ENCODE measurements around the gene RPRD1A. TPM values are rescaled to one million over a fixed set of nuclear protein-coding genes. Genes with fewer than 3 reads are reported as not detected.
"Not testable (repeated sequence)": the region's sequence is repeated elsewhere in the genome, so short reads cannot be mapped to it uniquely, and the experiment has no call there.

RPRD1A gene
- total RNA-seq, 3 donors from 2014 or later: 51.5 to 76.8 (median 59.3) TPM

GRCh38 chr18:36088256-36088655 is 20.9 kb upstream of the RPRD1A start:
- intact Hi-C loops (cut with DNase I; ENCODE audit: low total_unique reads): no loop called here
- no peak for DNase-seq (ENCODE audit: low spot score in 2 of 2)
- TF ChIP-seq CTCF (IDR thresholded peaks at IDR 0.05): no peak
- TF ChIP-seq POLR2AphosphoS5 (IDR thresholded peaks at IDR 0.05): no peak
- TF ChIP-seq POLR2A (IDR thresholded peaks at IDR 0.05): no peak

GRCh38 chr18:36086186-36086585 is 18.8 kb upstream of the RPRD1A start:
- H3K36me3 ChIP-seq: no peaks in the 10 kb centered on the region
- TF ChIP-seq POLR2A (IDR thresholded peaks at IDR 0.05) (no peak), CTCF (IDR thresholded peaks at IDR 0.05) (no peak), POLR2AphosphoS5 (IDR thresholded peaks at IDR 0.05) (no peak)
- intact Hi-C loops (cut with DNase I; ENCODE audit: low total_unique reads): no loop called here
- H3K9me3 ChIP-seq: no peaks in the 10 kb centered on the region
- no peak for DNase-seq (ENCODE audit: low spot score in 2 of 2)
- H3K4me1 ChIP-seq: no peaks in the 10 kb centered on the region
- H3K27me3 ChIP-seq: peaks cover 0 to 3% of the 10 kb centered on the region in 2 donors
- H3K27ac ChIP-seq: no peak overlapping the region
- no peak overlapping the region for H3K4me3 ChIP-seq

More at GRCh38 chr18:36088256-36088655, 20.9 kb upstream of the RPRD1A start:
- H3K4me1 ChIP-seq: no peaks in the 10 kb centered on the region
- no peaks in the 10 kb centered on the region for H3K9me3 ChIP-seq
- peaks cover 0 to 3% of the 10 kb centered on the region in 2 donors for H3K27me3 ChIP-seq
- no peaks in the 10 kb centered on the region for H3K36me3 ChIP-seq
- no peak overlapping the region for H3K4me3 ChIP-seq
- no peak overlapping the region for H3K27ac ChIP-seq

GRCh38 chr18:36085195-36085594 is 17.8 kb upstream of the RPRD1A start:
- no peak for DNase-seq (ENCODE audit: low spot score in 2 of 2)
- TF ChIP-seq CTCF (IDR thresholded peaks at IDR 0.05) (no peak), POLR2A (IDR thresholded peaks at IDR 0.05) (no peak), POLR2AphosphoS5 (IDR thresholded peaks at IDR 0.05) (no peak)
- Histone ChIP-seq H3K9me3 (no peaks in the 10 kb centered on the region), H3K4me3 (no peak overlapping the region), H3K27me3 (peaks cover 0 to 3% of the 10 kb centered on the region in 2 donors), H3K36me3 (no peaks in the 10 kb centered on the region), H3K27ac (no peak overlapping the region), H3K4me1 (no peaks in the 10 kb centered on the region)
- intact Hi-C loops (cut with DNase I; ENCODE audit: low total_unique reads): no loop called here

- no peak for DNase-seq (ENCODE audit: low spot score in 2 of 2)
- Histone ChIP-seq H3K27ac (no peak overlapping the region), H3K9me3 (no peaks in the 10 kb centered on the region), H3K4me1 (no peaks in the 10 kb centered on the region), H3K36me3 (no peaks in the 10 kb centered on the region), H3K4me3 (no peak overlapping the region), H3K27me3 (peaks cover 0 to 3% of the 10 kb centered on the region in 2 donors)
- intact Hi-C loops (cut with DNase I; ENCODE audit: low total_unique reads): no loop called here
- TF ChIP-seq POLR2A (IDR thresholded peaks at IDR 0.05): no peak
- no peak for TF ChIP-seq POLR2AphosphoS5 (IDR thresholded peaks at IDR 0.05)
- TF ChIP-seq CTCF (IDR thresholded peaks at IDR 0.05): no peak
Measured at GRCh38 chr18:36083729-36084128, 16.4 kb upstream of the RPRD1A start.

- DNase-seq (ENCODE audit: low spot score in 2 of 2); H3K36me3 ChIP-seq; H3K9me3 ChIP-seq; H3K4me1 ChIP-seq; intact Hi-C loops (cut with DNase I; ENCODE audit: low total_unique reads); H3K27ac ChIP-seq; H3K4me3 ChIP-seq; H3K27me3 ChIP-seq: not testable (repeated sequence)
Measured at GRCh38 chr18:36081118-36081517, 13.8 kb upstream of the RPRD1A start.

Data from breast epithelium (tissue), 4 donors.